Nephron progenitor cell (in vitro differentiated cells): ENCODE data around the gene UBR7.
A peak's percentile ranks its signal among the peaks of the same experiment; 100 is the strongest.

ENCODE experiments used
- DNase-seq: peaks from one replicate; pipeline ENCODE4 v3.0.0; 2021
- H3K27ac Mint-ChIP-seq: 2 replicates; pipeline ENCODE4 v1.8.0; 2021; ENCODE audit warnings: mild to moderate bottlenecking, moderate library complexity, mixed read lengths
- H3K27me3 Mint-ChIP-seq: 2 replicates; pipeline ENCODE4 v1.8.0; 2021; ENCODE audit warnings: mild to moderate bottlenecking, low read depth, mixed read lengths; ENCODE audit not compliant: poor library complexity
- H3K36me3 Mint-ChIP-seq: 2 replicates; pipeline ENCODE4 v1.8.0; 2021; ENCODE audit warnings: low read depth, mixed read lengths
- H3K4me1 Mint-ChIP-seq: 2 replicates; pipeline ENCODE4 v1.8.0; 2021; ENCODE audit warnings: mixed read lengths
- H3K4me3 Mint-ChIP-seq: 2 replicates; pipeline ENCODE4 v1.8.0; 2021; ENCODE audit warnings: mild to moderate bottlenecking, moderate library complexity, mixed read lengths
- H3K9me3 Mint-ChIP-seq: 2 replicates; pipeline ENCODE4 v1.8.0; 2021; ENCODE audit warnings: mild to moderate bottlenecking, moderate library complexity, mixed read lengths
- TF ChIP-seq, protein P1 (sequence below): fragments of 200-600 bp; sonication (generic); IDR thresholded peaks from 2 replicates; pipeline ENCODE4 v1.5.0; 2021; ENCODE audit warnings: antibody characterized with exemption

Gene UBR7

DNA sequence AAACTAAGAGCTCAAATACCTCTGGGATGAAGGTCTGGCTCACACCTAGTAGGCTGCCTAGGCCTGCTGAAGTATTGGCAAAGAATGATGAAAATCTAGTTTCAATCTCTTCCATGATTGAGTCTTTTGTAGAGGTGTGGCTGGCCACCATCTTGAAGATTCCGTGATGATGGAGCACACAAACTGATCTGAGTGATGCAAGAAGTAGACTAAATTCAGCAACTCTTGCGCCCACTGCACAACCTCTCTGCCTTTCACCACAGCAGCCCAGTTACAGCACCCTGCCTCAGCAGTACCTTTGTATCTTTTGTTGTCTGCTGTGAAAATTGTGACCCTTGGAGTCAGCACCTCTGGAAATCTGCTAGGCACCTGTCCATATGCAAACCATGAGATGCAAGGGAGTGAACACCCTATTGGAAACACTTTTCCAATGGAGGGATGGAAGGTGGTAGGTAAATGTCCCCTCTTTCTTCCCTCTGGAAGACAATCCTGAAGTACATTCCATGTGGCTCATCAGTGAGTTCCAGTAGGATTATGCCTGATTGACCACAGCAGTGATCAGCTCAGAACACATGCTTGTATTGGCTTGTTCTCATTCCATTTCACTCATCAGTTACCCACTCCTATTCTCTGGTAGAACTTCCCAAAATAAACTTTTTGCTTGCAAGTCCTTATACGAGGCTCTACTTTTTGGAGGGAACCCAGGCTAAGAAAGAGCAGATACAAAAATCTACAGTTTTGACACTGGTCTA lies 67.2 kb downstream of the UBR7 start:
- H3K9me3 Mint-ChIP-seq: no peaks in the 10 kb centered on the region
- TF ChIP-seq, protein P1, sequence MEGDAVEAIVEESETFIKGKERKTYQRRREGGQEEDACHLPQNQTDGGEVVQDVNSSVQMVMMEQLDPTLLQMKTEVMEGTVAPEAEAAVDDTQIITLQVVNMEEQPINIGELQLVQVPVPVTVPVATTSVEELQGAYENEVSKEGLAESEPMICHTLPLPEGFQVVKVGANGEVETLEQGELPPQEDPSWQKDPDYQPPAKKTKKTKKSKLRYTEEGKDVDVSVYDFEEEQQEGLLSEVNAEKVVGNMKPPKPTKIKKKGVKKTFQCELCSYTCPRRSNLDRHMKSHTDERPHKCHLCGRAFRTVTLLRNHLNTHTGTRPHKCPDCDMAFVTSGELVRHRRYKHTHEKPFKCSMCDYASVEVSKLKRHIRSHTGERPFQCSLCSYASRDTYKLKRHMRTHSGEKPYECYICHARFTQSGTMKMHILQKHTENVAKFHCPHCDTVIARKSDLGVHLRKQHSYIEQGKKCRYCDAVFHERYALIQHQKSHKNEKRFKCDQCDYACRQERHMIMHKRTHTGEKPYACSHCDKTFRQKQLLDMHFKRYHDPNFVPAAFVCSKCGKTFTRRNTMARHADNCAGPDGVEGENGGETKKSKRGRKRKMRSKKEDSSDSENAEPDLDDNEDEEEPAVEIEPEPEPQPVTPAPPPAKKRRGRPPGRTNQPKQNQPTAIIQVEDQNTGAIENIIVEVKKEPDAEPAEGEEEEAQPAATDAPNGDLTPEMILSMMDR: no peak
- no peaks in the 10 kb centered on the region for H3K27me3 Mint-ChIP-seq
- DNase-seq: no peak
- peaks cover 48% of the 10 kb centered on the region for H3K36me3 Mint-ChIP-seq
- H3K4me1 Mint-ChIP-seq: peaks cover 48% of the 10 kb centered on the region
- H3K4me3 Mint-ChIP-seq: no peak overlapping the region
- H3K27ac Mint-ChIP-seq: no peak overlapping the region

DNA sequence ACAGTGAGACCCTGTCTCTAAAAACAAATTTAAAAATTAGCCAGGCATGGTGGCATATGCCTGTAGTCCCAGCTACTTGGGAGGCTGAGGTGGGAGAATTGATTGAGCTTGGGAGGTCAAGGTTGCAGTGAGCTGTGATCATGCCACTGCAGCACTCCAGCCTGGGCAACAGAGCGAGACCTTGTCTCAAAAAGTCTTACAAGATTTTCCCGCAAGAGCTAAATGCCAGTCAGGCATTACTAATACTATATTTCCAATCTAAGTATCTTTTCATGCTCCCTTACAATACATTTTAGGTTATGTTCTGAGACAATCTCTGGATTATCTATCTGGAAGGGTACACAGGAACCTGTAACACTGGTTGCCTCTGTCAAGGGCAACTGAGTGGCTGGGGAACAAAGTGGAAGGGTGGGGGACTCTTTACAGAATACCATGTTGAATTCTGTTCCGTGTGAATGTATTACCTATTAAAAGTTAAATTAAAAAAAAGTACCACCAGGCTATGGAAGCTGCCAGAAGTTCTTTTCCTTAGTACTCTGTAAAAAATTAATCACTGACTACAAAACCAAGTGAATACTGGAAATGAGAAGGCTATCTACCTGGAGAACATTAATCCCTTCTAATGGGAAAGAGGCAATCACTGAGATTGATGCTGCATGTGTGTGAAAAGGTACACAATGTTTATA lies 69.1 kb downstream of the UBR7 start:
- no peak overlapping the region for H3K4me3 Mint-ChIP-seq
- no peaks in the 10 kb centered on the region for H3K9me3 Mint-ChIP-seq
- H3K27ac Mint-ChIP-seq: peak overlapping the region; percentile 22
- no peak for DNase-seq
- TF ChIP-seq, protein P1: no peak
- H3K27me3 Mint-ChIP-seq: no peaks in the 10 kb centered on the region
- peaks cover 48% of the 10 kb centered on the region for H3K36me3 Mint-ChIP-seq
- H3K4me1 Mint-ChIP-seq: peaks cover 43% of the 10 kb centered on the region
